GM06990 (cell line): ENCODE measurements around the gene ARHGAP9.
"Not testable (repeated sequence)": the region's sequence is repeated elsewhere in the genome, so short reads cannot be mapped to it uniquely, and the experiment has no call there.

Source experiments
- DNase-seq: peaks from one replicate; pipeline ENCODE4 v3.0.0-alpha.2; 2011; ENCODE audit not compliant: insufficient read length; ENCODE audit errors: extremely low read depth
- H3K27me3 ChIP-seq: replicated peaks from 2 replicates; pipeline ENCODE4 v1.6.0; 2011; ENCODE audit warnings: low read length; ENCODE audit not compliant: control insufficient read depth, insufficient read depth
- H3K36me3 ChIP-seq: 2 replicates; pipeline ENCODE4 v1.5.1; 2011; ENCODE audit warnings: low read length; ENCODE audit not compliant: control insufficient read depth, insufficient read depth
- H3K4me3 ChIP-seq: replicated peaks from 2 replicates; pipeline ENCODE4 v1.5.1; 2011; ENCODE audit warnings: low read depth, mild to moderate bottlenecking, control low read depth, low read length
- CTCF ChIP-seq: IDR thresholded peaks from 2 replicates; pipeline ENCODE4 v1.5.1; 2011; ENCODE audit warnings: low read length, control low read depth, mild to moderate bottlenecking, inconsistent platforms; ENCODE audit not compliant: insufficient read depth, poor library complexity, severe bottlenecking

The ARHGAP9 gene

GRCh38 chr12:57514720-57515407 lies 35.2 kb upstream of the ARHGAP9 start:
- H3K36me3 ChIP-seq: peaks cover 39% of the 10 kb centered on the region
- TF ChIP-seq CTCF: no peak
- H3K27me3 ChIP-seq: no peaks in the 10 kb centered on the region
- no peak overlapping the region for H3K4me3 ChIP-seq
- DNase-seq: no peak

GRCh38 chr12:57514246-57514645 lies 34.6 kb upstream of the ARHGAP9 start:
- H3K36me3 ChIP-seq: peaks cover 38% of the 10 kb centered on the region
- not testable (repeated sequence) for DNase-seq, H3K4me3 ChIP-seq, H3K27me3 ChIP-seq

GRCh38 chr12:57513677-57514076 lies 34.0 kb upstream of the ARHGAP9 start:
- peaks cover 38% of the 10 kb centered on the region for H3K36me3 ChIP-seq
- not testable (repeated sequence) for H3K4me3 ChIP-seq, DNase-seq, H3K27me3 ChIP-seq

- Histone ChIP-seq H3K4me3 (no peak overlapping the region), H3K36me3 (peaks cover 38% of the 10 kb centered on the region), H3K27me3 (no peaks in the 10 kb centered on the region)
- DNase-seq: no peak
- no peak for TF ChIP-seq CTCF
Measured at GRCh38 chr12:57513266-57513665, 33.6 kb upstream of the ARHGAP9 start.

GRCh38 chr12:57512665-57513064 lies 33.0 kb upstream of the ARHGAP9 start:
- Histone ChIP-seq H3K4me3 (no peak overlapping the region), H3K36me3 (peaks cover 34% of the 10 kb centered on the region), H3K27me3 (no peaks in the 10 kb centered on the region)
- DNase-seq: no peak
- no peak for TF ChIP-seq CTCF

- TF ChIP-seq CTCF: no peak
- no peaks in the 10 kb centered on the region for H3K27me3 ChIP-seq
- no peak for DNase-seq
- H3K36me3 ChIP-seq: peaks cover 28% of the 10 kb centered on the region
- no peak overlapping the region for H3K4me3 ChIP-seq
Measured at GRCh38 chr12:57511588-57512325, 32.1 kb upstream of the ARHGAP9 start.

- Histone ChIP-seq H3K36me3 (peaks cover 24% of the 10 kb centered on the region), H3K4me3 (no peak overlapping the region)
- TF ChIP-seq CTCF: no peak
Measured at GRCh38 chr12:57511161-57511560, 31.5 kb upstream of the ARHGAP9 start.

GRCh38 chr12:57507796-57508195 lies 28.1 kb upstream of the ARHGAP9 start:
- peaks cover 16% of the 10 kb centered on the region for H3K36me3 ChIP-seq

More at GRCh38 chr12:57511161-57511560, 31.5 kb upstream of the ARHGAP9 start:
- H3K27me3 ChIP-seq: no peaks in the 10 kb centered on the region
- no peak for DNase-seq

GRCh38 chr12:57506541-57506940 lies 26.9 kb upstream of the ARHGAP9 start:
- not testable (repeated sequence) for H3K27me3 ChIP-seq, DNase-seq, H3K4me3 ChIP-seq
- peaks cover 13% of the 10 kb centered on the region for H3K36me3 ChIP-seq

More at GRCh38 chr12:57507796-57508195, 28.1 kb upstream of the ARHGAP9 start:
- DNase-seq, H3K27me3 ChIP-seq, H3K4me3 ChIP-seq: not testable (repeated sequence)
